ENCODE results near the gene PDCD10.

GRCh38 chr3:167671878-167672427 lies 62.7 kb downstream of the PDCD10 start:
- TF ChIP-seq, protein P1, sequence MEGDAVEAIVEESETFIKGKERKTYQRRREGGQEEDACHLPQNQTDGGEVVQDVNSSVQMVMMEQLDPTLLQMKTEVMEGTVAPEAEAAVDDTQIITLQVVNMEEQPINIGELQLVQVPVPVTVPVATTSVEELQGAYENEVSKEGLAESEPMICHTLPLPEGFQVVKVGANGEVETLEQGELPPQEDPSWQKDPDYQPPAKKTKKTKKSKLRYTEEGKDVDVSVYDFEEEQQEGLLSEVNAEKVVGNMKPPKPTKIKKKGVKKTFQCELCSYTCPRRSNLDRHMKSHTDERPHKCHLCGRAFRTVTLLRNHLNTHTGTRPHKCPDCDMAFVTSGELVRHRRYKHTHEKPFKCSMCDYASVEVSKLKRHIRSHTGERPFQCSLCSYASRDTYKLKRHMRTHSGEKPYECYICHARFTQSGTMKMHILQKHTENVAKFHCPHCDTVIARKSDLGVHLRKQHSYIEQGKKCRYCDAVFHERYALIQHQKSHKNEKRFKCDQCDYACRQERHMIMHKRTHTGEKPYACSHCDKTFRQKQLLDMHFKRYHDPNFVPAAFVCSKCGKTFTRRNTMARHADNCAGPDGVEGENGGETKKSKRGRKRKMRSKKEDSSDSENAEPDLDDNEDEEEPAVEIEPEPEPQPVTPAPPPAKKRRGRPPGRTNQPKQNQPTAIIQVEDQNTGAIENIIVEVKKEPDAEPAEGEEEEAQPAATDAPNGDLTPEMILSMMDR (IDR thresholded peaks at IDR 0.05), result no peak
- no peak for TF ChIP-seq POLR2A (IDR thresholded peaks at IDR 0.05)

All from uterus (tissue), 2 donors.